HUES64 (cell line): ENCODE measurements around the gene DLGAP1. TPM values are rescaled to one million over a fixed set of nuclear protein-coding genes. Genes with fewer than 3 reads are reported as not detected.
"Not testable (repeated sequence)": the region's sequence is repeated elsewhere in the genome, so short reads cannot be mapped to it uniquely, and the experiment has no call there.

Experiments
- H3K27ac ChIP-seq: 2 replicates; pipeline ENCODE4 v1.7.0; 2013; ENCODE audit warnings: low read depth, low read length, inconsistent platforms
- H3K27me3 ChIP-seq: 2 replicates; pipeline ENCODE4 v1.6.1; 2013; ENCODE audit warnings: mild to moderate bottlenecking, low read length; ENCODE audit not compliant: insufficient read depth
- H3K36me3 ChIP-seq: 2 replicates; pipeline ENCODE4 v1.6.1; 2013; ENCODE audit warnings: mild to moderate bottlenecking, low read length; ENCODE audit not compliant: insufficient read depth
- H3K4me1 ChIP-seq: 2 replicates; pipeline ENCODE4 v1.6.1; 2013; ENCODE audit warnings: mild to moderate bottlenecking, low read length, moderate library complexity; ENCODE audit not compliant: insufficient read depth
- H3K4me3 ChIP-seq: 2 replicates; pipeline ENCODE4 v1.5.1; 2013; ENCODE audit warnings: mild to moderate bottlenecking, low read length, moderate library complexity
- H3K9ac ChIP-seq: 2 replicates; pipeline ENCODE4 v1.6.1; 2013; ENCODE audit warnings: mild to moderate bottlenecking, low read depth, low read length
- H3K9me3 ChIP-seq: 2 replicates; pipeline ENCODE4 v1.6.1; 2013; ENCODE audit warnings: low read depth, low read length; ENCODE audit not compliant: insufficient read depth
- WGBS: fragments of 150-250, 120-280 bp; methylation state at CpG from one replicate; pipeline ENCODE4 v1.1.7; 2013; ENCODE audit warnings: missing lambda C conversion rate; 5-methylcytosine and 5-hydroxymethylcytosine counted together
- polyA plus RNA-seq, 2 experiments: library from polyadenylated mRNA; stranded (reverse); fragments of 50-300 nt; gene quantifications; one replicate each; pipeline ENCODE4 v1.2.3, GENCODE V29; 2013

Gene DLGAP1
- 7.4 TPM for polyA plus RNA-seq (2013, experiment 1 of 2)
- 7.2 TPM for polyA plus RNA-seq (2013, experiment 2 of 2)

- Histone ChIP-seq H3K9me3 (no peaks in the 10 kb centered on the region), H3K4me1 (peaks cover 26% of the 10 kb centered on the region), H3K9ac (peak within 1 kb of the TSS; percentile 91), H3K27me3 (peaks cover 31% of the 10 kb centered on the region), H3K27ac (peak within 1 kb of the TSS; percentile 78; the same call in 1 of the 2 replicates), H3K4me3 (peak within 1 kb of the TSS; percentile 92), H3K36me3 (no peaks in the 10 kb centered on the region)
- under 1% methylated on average over 75 of the region's 75 CpGs for WGBS
Observed at GRCh38 chr18:4455113-4455811, at the start of gene DLGAP1. Gene DLGAP1 (minus strand): TSS chr18:4455307.

DNA sequence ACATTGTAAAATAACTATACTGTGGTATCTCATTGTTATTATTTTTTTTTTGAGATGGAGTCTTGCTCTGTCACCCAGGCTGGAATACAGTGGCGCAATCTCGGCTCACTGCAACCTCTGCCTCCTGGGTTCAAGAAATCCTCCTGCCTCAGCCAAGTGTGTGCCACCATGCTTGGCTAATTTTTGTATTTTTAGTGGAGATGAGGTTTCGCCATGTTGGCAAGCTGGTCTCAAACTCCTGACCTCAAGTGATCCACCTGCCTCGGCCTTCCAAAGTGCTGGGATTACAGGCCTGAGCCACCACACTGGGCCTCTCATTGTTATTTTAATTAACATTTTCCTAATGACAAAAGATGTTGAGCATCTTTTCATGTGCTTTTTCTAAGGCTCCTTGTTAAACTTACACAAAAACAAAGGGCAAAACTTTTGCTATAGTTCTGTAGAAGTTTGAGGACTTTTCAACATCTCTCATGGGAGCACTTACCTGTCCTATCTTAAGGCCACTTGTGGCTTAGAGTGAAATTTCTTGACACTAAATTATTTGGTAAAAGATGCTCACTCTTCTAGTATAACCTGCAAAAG, 39.7 kb upstream of the DLGAP1 start:
- not testable (repeated sequence) for H3K27me3 ChIP-seq, H3K9me3 ChIP-seq, H3K36me3 ChIP-seq, H3K9ac ChIP-seq, H3K4me3 ChIP-seq
- 76% methylated on average over 4 of the region's 4 CpGs for WGBS
- Histone ChIP-seq H3K4me1 (peaks cover 22% of the 10 kb centered on the region), H3K27ac (peak overlapping the region; percentile 47; the same call in 1 of the 2 replicates)

DNA sequence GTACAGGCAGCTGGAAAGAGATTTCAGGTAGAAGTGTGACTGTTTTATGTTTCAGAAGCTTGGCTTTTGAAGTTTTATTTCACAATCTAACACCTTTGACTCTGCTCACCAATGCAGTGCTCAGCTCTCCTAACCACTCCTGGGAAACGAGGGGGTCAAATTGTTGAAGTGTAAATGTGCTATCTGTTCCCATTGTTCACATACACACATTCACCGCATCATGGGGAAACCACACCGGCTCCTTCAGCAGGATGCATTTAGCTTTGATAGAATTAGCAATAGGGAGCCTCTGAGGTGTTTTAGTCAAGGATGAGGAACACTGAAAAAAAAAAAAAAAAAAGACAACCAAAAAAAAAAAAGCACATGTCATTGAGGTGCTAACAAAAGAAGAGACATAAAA, 13.4 kb upstream of the DLGAP1 start:
- H3K4me3 ChIP-seq, result no peak overlapping the region
- H3K27me3 ChIP-seq, result no peaks in the 10 kb centered on the region
- H3K27ac ChIP-seq, result no peak overlapping the region
- H3K36me3 ChIP-seq, result no peaks in the 10 kb centered on the region
- no peaks in the 10 kb centered on the region for H3K9me3 ChIP-seq
- H3K4me1 ChIP-seq, result peaks cover 11% of the 10 kb centered on the region
- no peak overlapping the region for H3K9ac ChIP-seq
- WGBS, result 0% methylated on average over 1 of the region's 3 CpGs

DNA sequence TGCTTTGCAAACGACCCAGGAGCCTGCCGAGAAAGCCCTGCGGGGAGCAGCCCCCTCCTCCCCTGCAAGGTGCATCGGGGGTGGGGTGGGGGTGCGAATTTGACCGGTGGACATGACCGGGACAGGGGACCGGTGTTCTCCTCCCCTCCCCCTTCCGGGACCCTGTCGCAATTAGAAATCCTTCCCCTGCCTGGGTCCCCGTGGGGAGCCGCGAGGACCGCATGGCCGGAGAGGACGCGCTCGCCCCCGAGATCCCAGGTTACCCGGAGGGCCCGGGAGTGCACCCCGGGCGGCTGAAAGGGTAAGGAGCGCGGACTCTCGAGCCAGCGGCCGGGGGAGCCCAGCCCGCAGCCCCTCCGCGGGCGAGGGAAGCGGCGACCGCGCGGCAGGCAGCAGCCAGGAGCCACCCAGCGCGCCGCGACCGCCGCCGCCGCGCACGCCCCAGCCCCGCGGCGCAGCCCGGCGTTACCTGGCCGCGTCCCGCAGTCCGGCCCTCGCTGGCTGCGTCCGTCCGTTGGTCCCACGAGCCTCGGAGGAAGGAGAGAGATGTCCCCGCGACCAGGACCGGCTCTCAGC, 482 bp downstream of the DLGAP1 start:
- Histone ChIP-seq H3K4me3 (peak overlapping the region; percentile 92), H3K36me3 (no peaks in the 10 kb centered on the region), H3K9ac (peak overlapping the region; percentile 91), H3K4me1 (peaks cover 32% of the 10 kb centered on the region), H3K27ac (peak overlapping the region; percentile 78; the same call in 1 of the 2 replicates), H3K27me3 (peaks cover 31% of the 10 kb centered on the region), H3K9me3 (no peaks in the 10 kb centered on the region)
- under 1% methylated on average over 64 of the region's 65 CpGs for WGBS

GRCh38 chr18:4453874-4454536, 1.1 kb downstream of the DLGAP1 start:
- H3K27ac ChIP-seq, result no peak overlapping the region
- WGBS, result under 1% methylated on average over 46 of the region's 46 CpGs
- peak overlapping the region; percentile 91 for H3K9ac ChIP-seq
- peak overlapping the region; percentile 92 for H3K4me3 ChIP-seq
- no peaks in the 10 kb centered on the region for H3K36me3 ChIP-seq
- H3K4me1 ChIP-seq, result peaks cover 38% of the 10 kb centered on the region
- H3K9me3 ChIP-seq, result no peaks in the 10 kb centered on the region
- H3K27me3 ChIP-seq, result peaks cover 31% of the 10 kb centered on the region

DNA sequence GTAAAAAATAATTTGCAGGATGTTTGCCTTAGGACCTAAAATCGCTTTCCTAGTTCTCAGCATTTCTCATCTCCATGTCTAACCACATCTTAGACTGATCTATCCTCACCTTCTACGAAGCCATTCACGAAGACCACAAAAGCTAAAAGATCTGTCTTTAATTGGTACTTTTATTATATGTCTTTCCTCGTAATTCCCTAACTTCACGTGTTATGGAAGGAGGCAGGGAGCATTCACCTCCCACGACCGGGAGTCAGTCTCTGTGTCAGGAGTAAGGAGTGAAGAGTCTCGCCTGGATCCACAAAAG, 1.6 kb downstream of the DLGAP1 start:
- peaks cover 42% of the 10 kb centered on the region for H3K4me1 ChIP-seq
- peak overlapping the region; percentile 92 for H3K4me3 ChIP-seq
- no peak overlapping the region for H3K27ac ChIP-seq
- no peaks in the 10 kb centered on the region for H3K36me3 ChIP-seq
- no peaks in the 10 kb centered on the region for H3K9me3 ChIP-seq
- peaks cover 31% of the 10 kb centered on the region for H3K27me3 ChIP-seq
- peak overlapping the region; percentile 91 for H3K9ac ChIP-seq
- 0% methylated on average over 4 of the region's 8 CpGs for WGBS

- peaks cover 46% of the 10 kb centered on the region for H3K4me1 ChIP-seq
- no peaks in the 10 kb centered on the region for H3K36me3 ChIP-seq
- H3K9ac ChIP-seq, result no peak overlapping the region
- H3K27me3 ChIP-seq, result peaks cover 13% of the 10 kb centered on the region; the same call in 1 of the 2 replicates
- H3K4me3 ChIP-seq, result no peak overlapping the region
- WGBS, result 44% methylated on average over 2 of the region's 2 CpGs
- no peak overlapping the region for H3K27ac ChIP-seq
- H3K9me3 ChIP-seq, result no peaks in the 10 kb centered on the region
Observed at GRCh38 chr18:4450065-4450658, 4.9 kb downstream of the DLGAP1 start.

- 91% methylated on average over 4 of the region's 4 CpGs for WGBS
- H3K36me3 ChIP-seq, result no peaks in the 10 kb centered on the region
- no peaks in the 10 kb centered on the region for H3K27me3 ChIP-seq
- H3K9ac ChIP-seq, result no peak overlapping the region
- H3K4me3 ChIP-seq, result no peak overlapping the region
- H3K9me3 ChIP-seq, result no peaks in the 10 kb centered on the region
- no peak overlapping the region for H3K27ac ChIP-seq
- peaks cover 33% of the 10 kb centered on the region for H3K4me1 ChIP-seq
Observed at GRCh38 chr18:4445902-4446301, 9.2 kb downstream of the DLGAP1 start.

- H3K27ac ChIP-seq, result no peak overlapping the region
- H3K27me3 ChIP-seq, result no peaks in the 10 kb centered on the region
- no peak overlapping the region for H3K4me3 ChIP-seq
- no peaks in the 10 kb centered on the region for H3K36me3 ChIP-seq
- no peaks in the 10 kb centered on the region for H3K9me3 ChIP-seq
- H3K4me1 ChIP-seq, result peaks cover 17% of the 10 kb centered on the region
- no peak overlapping the region for H3K9ac ChIP-seq
Observed at GRCh38 chr18:4444306-4444705, 10.8 kb downstream of the DLGAP1 start.

DNA sequence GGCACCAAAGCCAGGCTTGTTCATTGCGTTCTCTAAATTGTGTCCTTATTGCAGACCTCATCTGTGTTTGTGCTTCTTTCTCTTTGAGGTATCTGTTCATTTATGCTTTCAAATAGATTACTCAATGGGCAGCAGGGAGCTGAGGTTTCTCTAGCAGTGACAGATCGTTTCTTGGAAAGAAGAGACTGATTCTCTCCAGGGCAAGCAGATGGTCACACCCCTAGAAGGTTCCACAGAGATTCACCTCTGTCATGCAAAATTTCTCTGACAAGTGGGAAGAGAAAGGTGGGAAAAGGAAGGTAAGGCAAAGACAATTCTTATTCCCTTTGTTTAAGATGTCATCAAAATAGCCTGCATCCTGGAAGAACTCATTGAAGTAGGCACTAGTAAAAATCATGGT, 14.0 kb downstream of the DLGAP1 start:
- WGBS, result 75% methylated on average over 2 of the region's 2 CpGs
- H3K27me3 ChIP-seq, result no peaks in the 10 kb centered on the region
- no peak overlapping the region for H3K27ac ChIP-seq
- peaks cover 11% of the 10 kb centered on the region for H3K4me1 ChIP-seq
- no peaks in the 10 kb centered on the region for H3K9me3 ChIP-seq
- H3K36me3 ChIP-seq, result no peaks in the 10 kb centered on the region
- H3K4me3 ChIP-seq, result no peak overlapping the region
- H3K9ac ChIP-seq, result no peak overlapping the region

DNA sequence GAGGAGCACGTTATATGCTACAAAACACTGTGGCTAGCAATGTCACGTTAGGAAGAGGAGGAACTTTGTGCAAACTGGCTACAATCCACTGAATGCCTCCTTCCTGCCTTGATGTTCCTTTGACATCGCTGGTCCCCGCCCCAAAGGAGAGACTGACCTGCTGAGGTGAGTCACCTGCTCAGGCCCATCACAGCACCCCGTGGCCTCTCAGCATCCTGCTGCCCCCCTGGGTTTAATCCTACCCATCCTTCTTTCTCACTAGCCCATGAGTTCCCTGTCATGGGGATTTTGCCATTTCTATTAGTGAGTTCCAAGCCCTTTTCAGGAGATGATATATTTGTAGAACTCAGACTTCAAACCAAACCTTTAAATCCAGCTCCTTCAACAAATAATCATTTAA, 16.2 kb downstream of the DLGAP1 start:
- Histone ChIP-seq H3K27me3 (no peaks in the 10 kb centered on the region), H3K9me3 (no peaks in the 10 kb centered on the region), H3K9ac (no peak overlapping the region), H3K36me3 (no peaks in the 10 kb centered on the region), H3K4me3 (no peak overlapping the region), H3K27ac (no peak overlapping the region), H3K4me1 (peaks cover 20% of the 10 kb centered on the region)
- WGBS, result 80% methylated on average over 5 of the region's 5 CpGs
